Measurements from ENCODE around the gene MT1F. TPM values are rescaled to one million over a fixed set of nuclear protein-coding genes. Genes with fewer than 3 reads are reported as not detected.
A peak's percentile ranks its signal among the peaks of the same experiment; 100 is the strongest.
"Not testable (repeated sequence)": the region's sequence is repeated elsewhere in the genome, so short reads cannot be mapped to it uniquely, and the experiment has no call there.

The MT1F gene
- total RNA-seq, 1 experiment from 2014 or later = 36.3 TPM

DNA sequence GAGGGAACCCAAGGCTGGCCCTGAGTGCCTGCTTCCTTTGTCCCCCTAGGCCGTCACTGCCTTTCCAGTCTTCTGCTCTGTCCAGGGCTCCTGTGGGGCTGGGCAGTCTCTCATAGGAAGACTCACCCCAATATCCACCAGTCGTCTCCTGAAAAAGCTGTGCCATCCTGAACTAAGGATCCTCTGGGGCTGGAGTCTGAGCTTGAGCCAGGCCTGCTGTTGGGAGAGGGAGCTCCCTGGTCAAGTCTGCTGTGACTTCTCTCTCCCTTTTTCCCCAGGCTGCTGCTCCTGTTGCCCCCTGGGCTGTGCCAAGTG, 12.8 kb downstream of the MT1F start:
- Histone ChIP-seq H4K20me1 (ENCODE audit: insufficient read depth, low read depth, low read length) (no peaks in the 10 kb centered on the region), H3K36me3 (ENCODE audit: insufficient read depth, low read length) (no peaks in the 10 kb centered on the region), H3K4me2 (ENCODE audit: low read depth, low read length, poor library complexity, severe bottlenecking) (no peak overlapping the region), H2AFZ (ENCODE audit: low read length) (no peak overlapping the region), H3K9me3 (ENCODE audit: low read length) (no peaks in the 10 kb centered on the region), H3K9ac (ENCODE audit: low read length) (no peak overlapping the region), H3K9me2 (replicated peaks; ENCODE audit: insufficient read depth, low read length) (no peaks in the 10 kb centered on the region), H3K4me3 (ENCODE audit: low read length) (no peak overlapping the region), H3K27me3 (ENCODE audit: low read length) (0 out of 2 replicates have a peak, but pooled peaks cover 2% of the 10 kb centered on the region), H3K79me2 (ENCODE audit: low read length) (no peaks in the 10 kb centered on the region), H3K4me1 (ENCODE audit: low read length) (peaks cover 23% of the 10 kb centered on the region), H3K27ac (ENCODE audit: low read length) (no peak overlapping the region)
- DNase-seq = no peak

DNA sequence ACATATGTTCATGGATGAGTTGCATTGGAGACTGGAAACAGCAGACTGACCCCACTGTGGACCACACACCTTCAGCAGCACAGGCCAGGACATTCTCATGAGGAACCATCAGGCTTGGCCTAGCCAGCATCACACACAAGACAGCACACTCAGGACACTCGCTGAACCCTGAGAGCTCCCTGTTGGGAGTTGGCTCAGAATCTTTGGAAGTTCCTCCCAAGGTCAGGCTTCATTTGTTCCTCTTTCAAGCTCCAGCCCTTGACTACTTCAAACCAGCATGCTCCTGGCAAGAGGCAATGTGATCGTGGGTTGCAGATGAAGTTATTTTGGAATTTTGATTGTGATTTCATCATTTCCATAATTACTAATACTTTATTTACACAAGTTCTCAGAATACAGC, 13.9 kb downstream of the MT1F start:
- H4K20me1 ChIP-seq (ENCODE audit: insufficient read depth, low read depth, low read length); H3K27ac ChIP-seq (ENCODE audit: low read length); H3K4me3 ChIP-seq (ENCODE audit: low read length); H3K27me3 ChIP-seq (ENCODE audit: low read length); H3K79me2 ChIP-seq (ENCODE audit: low read length); H3K4me2 ChIP-seq (ENCODE audit: low read depth, low read length, poor library complexity, severe bottlenecking); H3K9ac ChIP-seq (ENCODE audit: low read length); H3K9me3 ChIP-seq (ENCODE audit: low read length); H2AFZ ChIP-seq (ENCODE audit: low read length); H3K9me2 ChIP-seq (replicated peaks; ENCODE audit: insufficient read depth, low read length); DNase-seq; H3K36me3 ChIP-seq (ENCODE audit: insufficient read depth, low read length): not testable (repeated sequence)
- H3K4me1 ChIP-seq (ENCODE audit: low read length) = peaks cover 23% of the 10 kb centered on the region

DNA sequence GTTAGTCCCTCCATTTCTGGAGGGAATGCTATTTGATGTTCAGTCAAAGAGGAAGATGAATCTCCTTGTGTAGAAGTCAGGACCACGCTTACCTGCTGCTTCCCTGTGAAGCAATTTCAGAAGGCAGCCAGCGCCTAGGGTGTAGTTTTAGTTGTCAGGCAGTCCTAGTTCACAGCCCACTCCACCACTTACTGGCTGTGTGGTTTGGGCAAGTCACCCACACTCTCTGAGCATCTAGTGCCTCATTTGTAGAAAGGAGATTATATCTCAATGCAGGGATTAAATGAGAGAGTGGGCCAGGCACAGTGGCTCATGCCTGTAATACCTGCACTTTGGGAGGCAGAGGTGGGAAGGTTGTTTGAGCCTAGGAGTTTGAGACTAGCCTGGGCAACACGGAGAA, 14.4 kb downstream of the MT1F start:
- H3K9me2 ChIP-seq (replicated peaks; ENCODE audit: insufficient read depth, low read length); H3K4me3 ChIP-seq (ENCODE audit: low read length); H3K9me3 ChIP-seq (ENCODE audit: low read length); H3K27me3 ChIP-seq (ENCODE audit: low read length); H3K79me2 ChIP-seq (ENCODE audit: low read length); H3K36me3 ChIP-seq (ENCODE audit: insufficient read depth, low read length); H3K9ac ChIP-seq (ENCODE audit: low read length); DNase-seq; H3K27ac ChIP-seq (ENCODE audit: low read length); H3K4me2 ChIP-seq (ENCODE audit: low read depth, low read length, poor library complexity, severe bottlenecking); H2AFZ ChIP-seq (ENCODE audit: low read length); H4K20me1 ChIP-seq (ENCODE audit: insufficient read depth, low read depth, low read length): not testable (repeated sequence)
- H3K4me1 ChIP-seq (ENCODE audit: low read length) = peaks cover 23% of the 10 kb centered on the region

DNA sequence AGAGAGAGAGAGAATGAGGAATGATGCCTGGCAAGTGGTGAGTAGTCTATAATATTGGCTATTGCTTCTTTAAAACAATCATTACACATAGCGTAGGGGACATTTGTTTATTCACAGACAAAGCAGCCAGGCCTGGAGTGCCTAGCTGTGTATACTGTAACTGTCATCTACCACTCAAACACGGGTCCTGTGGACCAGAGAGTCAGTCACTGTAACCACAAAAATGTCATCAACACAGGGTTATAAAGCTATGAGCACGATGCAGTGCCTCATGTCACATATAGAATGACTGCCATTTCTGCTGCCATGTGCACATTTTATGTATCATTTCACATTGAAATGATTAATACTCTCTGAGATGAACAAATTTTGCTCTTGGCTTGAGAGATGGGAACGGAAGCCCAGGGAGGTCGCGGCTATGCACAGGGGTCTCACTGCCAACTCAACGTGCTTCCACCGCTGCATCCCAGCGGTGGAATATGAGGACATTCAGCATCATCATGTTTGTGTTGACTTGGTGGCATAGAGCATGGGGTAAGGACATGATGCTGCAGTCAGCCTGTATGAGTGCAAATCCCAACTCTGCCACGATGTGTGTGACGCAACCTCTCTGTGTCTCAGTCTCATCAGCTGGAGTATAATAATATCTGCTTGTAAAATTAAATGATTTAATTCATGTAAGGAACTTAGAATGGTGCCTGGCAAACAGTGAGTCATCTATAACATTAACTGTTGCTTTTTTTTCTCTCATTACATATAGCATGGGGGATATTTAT, 15.2 kb downstream of the MT1F start:
- no peak for DNase-seq
- H3K4me1 ChIP-seq (ENCODE audit: low read length) = peaks cover 23% of the 10 kb centered on the region
- no peak overlapping the region for H3K9ac ChIP-seq (ENCODE audit: low read length)
- no peaks in the 10 kb centered on the region for H3K9me2 ChIP-seq (replicated peaks; ENCODE audit: insufficient read depth, low read length)
- H3K79me2 ChIP-seq (ENCODE audit: low read length) = no peaks in the 10 kb centered on the region
- H3K4me3 ChIP-seq (ENCODE audit: low read length) = no peak overlapping the region
- no peaks in the 10 kb centered on the region for H3K9me3 ChIP-seq (ENCODE audit: low read length)
- H3K36me3 ChIP-seq (ENCODE audit: insufficient read depth, low read length) = no peaks in the 10 kb centered on the region
- H3K27me3 ChIP-seq (ENCODE audit: low read length) = 0 out of 2 replicates have a peak, but pooled peaks cover 2% of the 10 kb centered on the region
- H3K27ac ChIP-seq (ENCODE audit: low read length) = no peak overlapping the region
- no peak overlapping the region for H2AFZ ChIP-seq (ENCODE audit: low read length)
- no peak overlapping the region for H3K4me2 ChIP-seq (ENCODE audit: low read depth, low read length, poor library complexity, severe bottlenecking)
- no peaks in the 10 kb centered on the region for H4K20me1 ChIP-seq (ENCODE audit: insufficient read depth, low read depth, low read length)

DNA sequence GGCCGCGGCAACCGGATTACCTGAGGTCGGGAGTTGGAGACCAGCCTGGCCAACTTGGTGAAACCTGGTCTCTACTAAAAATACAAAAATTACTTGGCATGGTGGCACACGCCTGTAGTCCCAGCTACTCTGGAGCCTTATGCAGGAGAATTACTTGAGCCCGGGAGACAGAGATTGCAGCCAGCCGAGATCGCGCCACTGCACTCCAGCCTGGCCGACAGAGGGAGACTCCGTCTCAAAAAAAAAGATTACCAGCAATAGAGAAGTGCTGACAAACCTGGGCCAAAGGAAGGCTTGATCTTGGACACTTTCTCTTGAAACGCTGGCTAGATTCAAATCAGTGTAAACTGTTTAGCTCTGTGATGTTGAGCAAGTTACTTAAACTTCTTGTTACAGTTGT, 16.2 kb downstream of the MT1F start:
- Histone ChIP-seq H4K20me1 (ENCODE audit: insufficient read depth, low read depth, low read length) (no peaks in the 10 kb centered on the region), H2AFZ (ENCODE audit: low read length) (no peak overlapping the region), H3K4me1 (ENCODE audit: low read length) (peaks cover 23% of the 10 kb centered on the region), H3K4me3 (ENCODE audit: low read length) (no peak overlapping the region), H3K27ac (ENCODE audit: low read length) (0 out of 2 replicates have a peak overlapping the region, but pooled peaks have one; percentile 37), H3K4me2 (ENCODE audit: low read depth, low read length, poor library complexity, severe bottlenecking) (no peak overlapping the region), H3K9me3 (ENCODE audit: low read length) (no peaks in the 10 kb centered on the region), H3K36me3 (ENCODE audit: insufficient read depth, low read length) (no peaks in the 10 kb centered on the region), H3K9ac (ENCODE audit: low read length) (no peak overlapping the region), H3K27me3 (ENCODE audit: low read length) (0 out of 2 replicates have a peak, but pooled peaks cover 2% of the 10 kb centered on the region), H3K79me2 (ENCODE audit: low read length) (no peaks in the 10 kb centered on the region), H3K9me2 (replicated peaks; ENCODE audit: insufficient read depth, low read length) (no peaks in the 10 kb centered on the region)
- DNase-seq = peak; percentile 66

DNA sequence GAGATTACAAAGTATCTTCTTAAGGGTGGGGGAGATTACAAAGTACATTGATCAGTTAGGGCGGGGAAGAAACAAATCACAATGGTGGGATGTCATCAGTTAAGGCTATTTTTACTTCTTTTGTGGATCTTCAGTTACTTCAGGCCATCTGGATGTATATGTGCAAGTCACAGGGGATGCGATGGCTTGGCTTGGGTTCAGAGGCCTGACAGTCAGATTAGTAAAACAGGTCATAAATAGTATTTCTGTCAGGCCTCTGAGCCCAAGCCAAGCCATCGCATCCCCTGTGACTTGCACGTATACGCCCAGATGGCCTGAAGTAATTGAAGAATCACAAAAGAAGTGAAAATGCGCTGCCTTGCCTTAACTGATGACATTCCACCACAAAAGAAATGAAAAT, 16.8 kb downstream of the MT1F start:
- H3K79me2 ChIP-seq (ENCODE audit: low read length); H3K9me2 ChIP-seq (replicated peaks; ENCODE audit: insufficient read depth, low read length); H3K9ac ChIP-seq (ENCODE audit: low read length); H3K27ac ChIP-seq (ENCODE audit: low read length); H3K27me3 ChIP-seq (ENCODE audit: low read length); H2AFZ ChIP-seq (ENCODE audit: low read length); DNase-seq; H3K9me3 ChIP-seq (ENCODE audit: low read length); H4K20me1 ChIP-seq (ENCODE audit: insufficient read depth, low read depth, low read length); H3K36me3 ChIP-seq (ENCODE audit: insufficient read depth, low read length); H3K4me3 ChIP-seq (ENCODE audit: low read length); H3K4me2 ChIP-seq (ENCODE audit: low read depth, low read length, poor library complexity, severe bottlenecking): not testable (repeated sequence)
- peaks cover 19% of the 10 kb centered on the region for H3K4me1 ChIP-seq (ENCODE audit: low read length)

DNA sequence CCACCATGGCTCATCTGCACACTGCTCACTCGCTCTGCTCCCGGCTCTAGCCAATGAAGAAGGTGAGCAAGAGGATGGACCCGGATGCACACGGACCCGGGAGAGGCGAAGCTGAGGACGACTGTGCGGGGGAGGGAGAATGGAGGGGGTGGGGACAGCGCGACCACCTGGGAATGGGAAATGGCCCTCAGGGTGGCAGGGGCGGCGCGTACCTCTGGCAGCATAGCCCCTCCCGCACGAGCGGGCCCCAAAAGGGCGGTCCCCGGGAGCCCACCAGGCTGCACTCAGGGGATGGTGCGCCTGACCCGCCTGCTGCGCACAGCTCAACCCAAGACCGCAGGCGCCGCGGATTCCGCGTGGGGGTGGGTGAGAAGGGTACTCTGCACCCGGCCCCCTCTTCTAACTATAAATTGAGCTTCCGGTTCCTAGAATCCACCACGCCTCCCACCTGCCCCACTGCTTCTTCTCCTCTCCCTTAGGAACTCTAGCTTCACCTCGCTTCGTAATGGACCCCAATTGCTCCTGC, 18.0 kb downstream of the MT1F start:
- Histone ChIP-seq H3K9me3 (ENCODE audit: low read length) (no peaks in the 10 kb centered on the region), H3K4me2 (ENCODE audit: low read depth, low read length, poor library complexity, severe bottlenecking) (no peak overlapping the region), H3K4me3 (ENCODE audit: low read length) (no peak overlapping the region), H3K27ac (ENCODE audit: low read length) (no peak overlapping the region), H2AFZ (ENCODE audit: low read length) (no peak overlapping the region), H4K20me1 (ENCODE audit: insufficient read depth, low read depth, low read length) (no peaks in the 10 kb centered on the region), H3K36me3 (ENCODE audit: insufficient read depth, low read length) (no peaks in the 10 kb centered on the region), H3K9ac (ENCODE audit: low read length) (no peak overlapping the region), H3K79me2 (ENCODE audit: low read length) (no peaks in the 10 kb centered on the region), H3K27me3 (ENCODE audit: low read length) (no peaks in the 10 kb centered on the region), H3K9me2 (replicated peaks; ENCODE audit: insufficient read depth, low read length) (no peaks in the 10 kb centered on the region), H3K4me1 (ENCODE audit: low read length) (peaks cover 14% of the 10 kb centered on the region)
- DNase-seq = no peak

DNA sequence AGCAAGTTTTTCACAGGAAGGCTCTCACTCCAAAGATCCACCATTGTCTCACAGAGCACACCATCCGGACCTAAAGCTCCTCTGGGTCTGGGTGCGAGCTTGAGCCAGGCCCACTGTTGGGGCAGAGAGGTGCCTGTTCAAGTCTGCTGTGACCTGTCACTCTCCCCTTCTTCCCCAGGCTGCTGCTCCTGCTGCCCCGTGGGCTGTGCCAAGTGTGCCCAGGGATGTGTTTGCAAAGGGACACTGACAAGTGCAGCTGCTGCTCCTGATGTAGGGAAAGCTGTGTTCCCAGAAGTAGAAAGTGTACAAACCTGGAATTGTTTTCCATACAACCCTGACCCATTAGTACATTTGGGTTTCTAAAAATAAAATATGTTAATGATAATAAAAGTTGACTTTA, 19.7 kb downstream of the MT1F start:
- no peaks in the 10 kb centered on the region for H3K36me3 ChIP-seq (ENCODE audit: insufficient read depth, low read length)

More for the DNA sequence above, 19.7 kb downstream of the MT1F start:
- Histone ChIP-seq H3K79me2 (ENCODE audit: low read length) (no peaks in the 10 kb centered on the region), H3K4me3 (ENCODE audit: low read length) (no peak overlapping the region), H3K4me1 (ENCODE audit: low read length) (peaks cover 23% of the 10 kb centered on the region), H4K20me1 (ENCODE audit: insufficient read depth, low read depth, low read length) (no peaks in the 10 kb centered on the region), H3K9me3 (ENCODE audit: low read length) (no peaks in the 10 kb centered on the region), H3K27ac (ENCODE audit: low read length) (no peak overlapping the region), H3K4me2 (ENCODE audit: low read depth, low read length, poor library complexity, severe bottlenecking) (no peak overlapping the region), H2AFZ (ENCODE audit: low read length) (no peak overlapping the region), H3K27me3 (ENCODE audit: low read length) (no peaks in the 10 kb centered on the region), H3K9me2 (replicated peaks; ENCODE audit: insufficient read depth, low read length) (no peaks in the 10 kb centered on the region), H3K9ac (ENCODE audit: low read length) (no peak overlapping the region)
- no peak for DNase-seq

All from Karpas-422 (cell line).